ENCODE measurements around the gene CCNL2.
"Not testable (repeated sequence)": the region's sequence is repeated elsewhere in the genome, so short reads cannot be mapped to it uniquely, and the experiment has no call there.

CCNL2 gene

GRCh38 chr1:1373051-1373814 is 25.9 kb downstream of the CCNL2 start:
- Histone ChIP-seq H3K9ac (ENCODE audit: insufficient read length, low read depth) (peak overlapping the region; percentile 90), H3K4me1 (ENCODE audit: insufficient read depth, insufficient read length) (peaks cover 3% of the 10 kb centered on the region), H3K36me3 (ENCODE audit: insufficient read depth, insufficient read length, low read length) (peaks cover 42% of the 10 kb centered on the region), H3K27me3 (ENCODE audit: insufficient read depth, insufficient read length) (no peaks in the 10 kb centered on the region), H3K4me3 (ENCODE audit: insufficient read length, low read depth) (no peak overlapping the region), H3K9me3 (ENCODE audit: insufficient read depth, low read length) (no peaks in the 10 kb centered on the region)
- TF ChIP-seq ZNF274 (IDR thresholded peaks at IDR 0.05; ENCODE audit: low read depth, low read length) (no peak), SUZ12 (IDR thresholded peaks at IDR 0.05; ENCODE audit: extremely low read depth, insufficient read depth, insufficient read length) (no peak), YY1 (IDR thresholded peaks at IDR 0.05; ENCODE audit: insufficient read depth, insufficient read length) (no peak)
- no peak for DNase-seq (ENCODE audit: low read depth, low spot score)

- H3K27me3 ChIP-seq (ENCODE audit: insufficient read depth, insufficient read length), result no peaks in the 10 kb centered on the region
- 0 out of 2 replicates have a peak, but pooled peaks cover 2% of the 10 kb centered on the region for H3K9me3 ChIP-seq (ENCODE audit: insufficient read depth, low read length)
- peaks cover 42% of the 10 kb centered on the region for H3K36me3 ChIP-seq (ENCODE audit: insufficient read depth, insufficient read length, low read length)
- no peak for DNase-seq (ENCODE audit: low read depth, low spot score)
- peak overlapping the region; percentile 42 for H3K9ac ChIP-seq (ENCODE audit: insufficient read length, low read depth)
- no peak overlapping the region for H3K4me3 ChIP-seq (ENCODE audit: insufficient read length, low read depth)
- TF ChIP-seq SUZ12 (IDR thresholded peaks at IDR 0.05; ENCODE audit: extremely low read depth, insufficient read depth, insufficient read length) (no peak), YY1 (IDR thresholded peaks at IDR 0.05; ENCODE audit: insufficient read depth, insufficient read length) (no peak), ZNF274 (IDR thresholded peaks at IDR 0.05; ENCODE audit: low read depth, low read length) (no peak)
- peaks cover 3% of the 10 kb centered on the region for H3K4me1 ChIP-seq (ENCODE audit: insufficient read depth, insufficient read length)
Observed at GRCh38 chr1:1371746-1372711, 27.1 kb downstream of the CCNL2 start.

GRCh38 chr1:1371364-1371745 is 27.8 kb downstream of the CCNL2 start:
- Histone ChIP-seq H3K4me3 (ENCODE audit: insufficient read length, low read depth) (no peak overlapping the region), H3K9ac (ENCODE audit: insufficient read length, low read depth) (no peak overlapping the region), H3K4me1 (ENCODE audit: insufficient read depth, insufficient read length) (peaks cover 3% of the 10 kb centered on the region), H3K9me3 (ENCODE audit: insufficient read depth, low read length) (peaks cover 8% of the 10 kb centered on the region; the same call in 1 of the 2 replicates), H3K27me3 (ENCODE audit: insufficient read depth, insufficient read length) (no peaks in the 10 kb centered on the region), H3K36me3 (ENCODE audit: insufficient read depth, insufficient read length, low read length) (peaks cover 35% of the 10 kb centered on the region)
- TF ChIP-seq SUZ12 (IDR thresholded peaks at IDR 0.05; ENCODE audit: extremely low read depth, insufficient read depth, insufficient read length) (no peak), YY1 (IDR thresholded peaks at IDR 0.05; ENCODE audit: insufficient read depth, insufficient read length) (no peak), ZNF274 (IDR thresholded peaks at IDR 0.05; ENCODE audit: low read depth, low read length) (no peak)
- no peak for DNase-seq (ENCODE audit: low read depth, low spot score)

GRCh38 chr1:1370771-1371300 is 28.3 kb downstream of the CCNL2 start:
- no peaks in the 10 kb centered on the region for H3K27me3 ChIP-seq (ENCODE audit: insufficient read depth, insufficient read length)
- TF ChIP-seq SUZ12 (IDR thresholded peaks at IDR 0.05; ENCODE audit: extremely low read depth, insufficient read depth, insufficient read length), result no peak
- no peak for TF ChIP-seq ZNF274 (IDR thresholded peaks at IDR 0.05; ENCODE audit: low read depth, low read length)
- TF ChIP-seq YY1 (IDR thresholded peaks at IDR 0.05; ENCODE audit: insufficient read depth, insufficient read length), result no peak
- peaks cover 9% of the 10 kb centered on the region; the same call in 1 of the 2 replicates for H3K9me3 ChIP-seq (ENCODE audit: insufficient read depth, low read length)
- DNase-seq (ENCODE audit: low read depth, low spot score), result no peak
- peaks cover 34% of the 10 kb centered on the region for H3K36me3 ChIP-seq (ENCODE audit: insufficient read depth, insufficient read length, low read length)
- H3K4me3 ChIP-seq (ENCODE audit: insufficient read length, low read depth), result no peak overlapping the region
- H3K4me1 ChIP-seq (ENCODE audit: insufficient read depth, insufficient read length), result peaks cover 3% of the 10 kb centered on the region
- no peak overlapping the region for H3K9ac ChIP-seq (ENCODE audit: insufficient read length, low read depth)

- not testable (repeated sequence) for H3K4me1 ChIP-seq (ENCODE audit: insufficient read depth, insufficient read length); DNase-seq (ENCODE audit: low read depth, low spot score); H3K9me3 ChIP-seq (ENCODE audit: insufficient read depth, low read length); H3K9ac ChIP-seq (ENCODE audit: insufficient read length, low read depth); H3K27me3 ChIP-seq (ENCODE audit: insufficient read depth, insufficient read length); H3K4me3 ChIP-seq (ENCODE audit: insufficient read length, low read depth)
- peaks cover 34% of the 10 kb centered on the region for H3K36me3 ChIP-seq (ENCODE audit: insufficient read depth, insufficient read length, low read length)
Observed at GRCh38 chr1:1370094-1370493, 29.0 kb downstream of the CCNL2 start.

- Histone ChIP-seq H3K36me3 (ENCODE audit: insufficient read depth, insufficient read length, low read length) (peaks cover 17% of the 10 kb centered on the region), H3K4me1 (ENCODE audit: insufficient read depth, insufficient read length) (no peaks in the 10 kb centered on the region), H3K27me3 (ENCODE audit: insufficient read depth, insufficient read length) (no peaks in the 10 kb centered on the region), H3K9me3 (ENCODE audit: insufficient read depth, low read length) (peaks cover 9% of the 10 kb centered on the region; the same call in 1 of the 2 replicates), H3K4me3 (ENCODE audit: insufficient read length, low read depth) (no peak overlapping the region), H3K9ac (ENCODE audit: insufficient read length, low read depth) (no peak overlapping the region)
- DNase-seq (ENCODE audit: low read depth, low spot score), result no peak
- TF ChIP-seq YY1 (IDR thresholded peaks at IDR 0.05; ENCODE audit: insufficient read depth, insufficient read length) (no peak), ZNF274 (IDR thresholded peaks at IDR 0.05; ENCODE audit: low read depth, low read length) (no peak), SUZ12 (IDR thresholded peaks at IDR 0.05; ENCODE audit: extremely low read depth, insufficient read depth, insufficient read length) (no peak)
Observed at GRCh38 chr1:1367315-1367714, 31.8 kb downstream of the CCNL2 start.

- no peak for TF ChIP-seq YY1 (IDR thresholded peaks at IDR 0.05; ENCODE audit: insufficient read depth, insufficient read length)
- TF ChIP-seq ZNF274 (IDR thresholded peaks at IDR 0.05; ENCODE audit: low read depth, low read length), result no peak
- TF ChIP-seq SUZ12 (IDR thresholded peaks at IDR 0.05; ENCODE audit: extremely low read depth, insufficient read depth, insufficient read length), result no peak
- no peak overlapping the region for H3K4me3 ChIP-seq (ENCODE audit: insufficient read length, low read depth)
Observed at GRCh38 chr1:1366699-1367066, 32.5 kb downstream of the CCNL2 start.

More at GRCh38 chr1:1366699-1367066, 32.5 kb downstream of the CCNL2 start:
- Histone ChIP-seq H3K36me3 (ENCODE audit: insufficient read depth, insufficient read length, low read length) (peaks cover 11% of the 10 kb centered on the region), H3K9me3 (ENCODE audit: insufficient read depth, low read length) (peaks cover 9% of the 10 kb centered on the region; the same call in 1 of the 2 replicates), H3K4me1 (ENCODE audit: insufficient read depth, insufficient read length) (no peaks in the 10 kb centered on the region), H3K27me3 (ENCODE audit: insufficient read depth, insufficient read length) (no peaks in the 10 kb centered on the region), H3K9ac (ENCODE audit: insufficient read length, low read depth) (no peak overlapping the region)
- DNase-seq (ENCODE audit: low read depth, low spot score), result no peak
